GM10248 (cell line): ENCODE measurements around the gene CENPS.

Source experiments
- CTCF ChIA-PET: fragments of 300-600 bp; sonication (Branson Sonifier 250); formaldehyde crosslinking; extraction: SDS; loops from one replicate; lab custom pipeline; 2021; ENCODE audit warnings: antibody characterized with exemption; lab: Yijun Ruan, JAX
- POLR2A ChIA-PET: fragments of 350-650 bp; sonication (Branson Sonifier 250); formaldehyde crosslinking; extraction: SDS; loops from one replicate; lab custom pipeline; 2020; ENCODE audit warnings: antibody characterized with exemption; lab: Yijun Ruan, JAX
- DNase-seq: peaks from one replicate; pipeline ENCODE4 v3.0.0; 2012; ENCODE audit errors: extremely low spot score
- TF ChIP-seq, protein P1 (sequence below): IDR thresholded peaks from 2 replicates; pipeline ENCODE4 v1.5.1; 2012; ENCODE audit warnings: mild to moderate bottlenecking, low read depth; ENCODE audit errors: extremely low read depth, missing control alignments, control extremely low read depth

CENPS gene

DNA sequence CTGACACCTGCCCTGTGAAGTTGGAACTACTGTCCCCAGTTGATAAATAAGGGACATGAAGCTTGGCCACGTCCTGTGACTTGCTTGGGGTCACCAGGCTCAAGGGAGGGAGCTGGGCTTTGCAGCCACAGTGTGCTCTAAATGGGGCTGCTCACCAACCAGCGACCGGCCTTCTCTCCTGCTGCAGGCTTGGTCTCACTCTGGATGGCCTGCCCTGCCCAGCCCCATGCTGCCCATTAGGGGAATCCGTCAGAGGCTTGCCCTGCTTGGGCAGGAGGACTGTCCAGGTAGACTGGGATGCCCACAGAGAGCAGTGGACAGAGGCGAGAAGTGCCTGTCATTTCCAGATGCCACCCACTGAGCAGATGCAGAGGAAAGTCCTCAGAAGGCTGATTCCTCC lies 1.2 kb upstream of the CENPS start:
- ChIA-PET CTCF (interaction anchor here (0.7 to 7.3 kb wide), 21 partner anchors 9 to 802 kb away, joined by 3 to 147 read pairs (median 7); partner anchors contain the start of genes EXOSC10 and PGD), POLR2A (no interaction called here)
- TF ChIP-seq, protein P1, sequence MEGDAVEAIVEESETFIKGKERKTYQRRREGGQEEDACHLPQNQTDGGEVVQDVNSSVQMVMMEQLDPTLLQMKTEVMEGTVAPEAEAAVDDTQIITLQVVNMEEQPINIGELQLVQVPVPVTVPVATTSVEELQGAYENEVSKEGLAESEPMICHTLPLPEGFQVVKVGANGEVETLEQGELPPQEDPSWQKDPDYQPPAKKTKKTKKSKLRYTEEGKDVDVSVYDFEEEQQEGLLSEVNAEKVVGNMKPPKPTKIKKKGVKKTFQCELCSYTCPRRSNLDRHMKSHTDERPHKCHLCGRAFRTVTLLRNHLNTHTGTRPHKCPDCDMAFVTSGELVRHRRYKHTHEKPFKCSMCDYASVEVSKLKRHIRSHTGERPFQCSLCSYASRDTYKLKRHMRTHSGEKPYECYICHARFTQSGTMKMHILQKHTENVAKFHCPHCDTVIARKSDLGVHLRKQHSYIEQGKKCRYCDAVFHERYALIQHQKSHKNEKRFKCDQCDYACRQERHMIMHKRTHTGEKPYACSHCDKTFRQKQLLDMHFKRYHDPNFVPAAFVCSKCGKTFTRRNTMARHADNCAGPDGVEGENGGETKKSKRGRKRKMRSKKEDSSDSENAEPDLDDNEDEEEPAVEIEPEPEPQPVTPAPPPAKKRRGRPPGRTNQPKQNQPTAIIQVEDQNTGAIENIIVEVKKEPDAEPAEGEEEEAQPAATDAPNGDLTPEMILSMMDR = no peak
- no peak for DNase-seq

DNA sequence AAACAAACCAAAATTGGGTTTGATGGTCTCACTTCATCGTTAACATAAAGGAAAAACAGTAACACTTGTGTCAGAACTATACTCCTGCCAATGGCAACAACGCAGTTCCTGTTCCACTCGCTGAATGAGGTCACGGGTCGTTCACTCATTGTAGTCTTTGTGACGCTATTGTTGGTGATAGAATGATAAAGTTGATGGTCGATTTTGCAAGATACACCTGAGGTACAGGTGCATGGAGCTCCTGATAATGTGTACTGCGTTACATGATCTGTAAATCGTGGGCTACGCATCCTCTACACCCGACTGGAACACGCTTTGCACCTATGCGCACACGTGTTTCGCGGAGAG lies 391 bp upstream of the CENPS start:
- ChIA-PET POLR2A (interaction anchor here (0.6 to 0.9 kb wide), 2 partner anchors 42 to 64 kb away, joined by 4 to 5 read pairs; no protein-coding TSS in a partner anchor), CTCF (interaction anchor here (0.7 to 7.3 kb wide), 44 partner anchors 9 to 840 kb away, joined by 3 to 147 read pairs (median 4); partner anchors contain the start of genes CORT, EXOSC10, LZIC and NMNAT1)
- TF ChIP-seq, protein P1 = no peak
- DNase-seq = no peak

DNA sequence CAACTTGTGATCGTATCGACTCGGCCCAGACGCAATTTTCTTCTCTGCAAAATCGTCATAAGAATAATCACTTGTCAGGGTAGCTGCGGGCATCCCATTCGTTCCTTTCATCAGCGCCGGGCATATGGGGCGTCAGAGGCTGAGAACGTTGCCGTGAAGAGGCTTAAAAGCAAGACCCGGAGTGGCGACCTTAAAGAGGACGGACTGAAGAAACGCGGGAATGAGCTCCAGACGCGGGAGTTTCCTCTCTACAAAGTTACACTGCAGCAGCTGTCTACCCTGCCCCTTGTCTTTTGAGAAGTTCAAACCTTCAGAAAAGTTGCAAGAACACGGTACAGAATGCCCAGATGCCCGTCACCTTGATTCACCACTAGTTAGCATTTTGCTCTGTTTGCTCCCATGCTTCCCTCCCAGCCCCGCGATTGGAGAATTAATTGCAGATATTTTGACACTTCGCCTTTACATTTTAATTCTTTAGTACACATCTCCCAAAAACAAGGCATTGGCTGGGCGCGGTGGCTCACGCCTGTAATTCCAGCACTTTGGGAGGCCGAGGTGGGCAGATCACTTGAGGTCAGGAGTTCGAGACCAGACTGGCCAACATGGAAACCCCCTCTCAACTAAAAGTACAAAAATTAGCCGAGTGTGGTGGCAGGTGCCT lies 967 bp downstream of the CENPS start:
- no peak for DNase-seq

DNA sequence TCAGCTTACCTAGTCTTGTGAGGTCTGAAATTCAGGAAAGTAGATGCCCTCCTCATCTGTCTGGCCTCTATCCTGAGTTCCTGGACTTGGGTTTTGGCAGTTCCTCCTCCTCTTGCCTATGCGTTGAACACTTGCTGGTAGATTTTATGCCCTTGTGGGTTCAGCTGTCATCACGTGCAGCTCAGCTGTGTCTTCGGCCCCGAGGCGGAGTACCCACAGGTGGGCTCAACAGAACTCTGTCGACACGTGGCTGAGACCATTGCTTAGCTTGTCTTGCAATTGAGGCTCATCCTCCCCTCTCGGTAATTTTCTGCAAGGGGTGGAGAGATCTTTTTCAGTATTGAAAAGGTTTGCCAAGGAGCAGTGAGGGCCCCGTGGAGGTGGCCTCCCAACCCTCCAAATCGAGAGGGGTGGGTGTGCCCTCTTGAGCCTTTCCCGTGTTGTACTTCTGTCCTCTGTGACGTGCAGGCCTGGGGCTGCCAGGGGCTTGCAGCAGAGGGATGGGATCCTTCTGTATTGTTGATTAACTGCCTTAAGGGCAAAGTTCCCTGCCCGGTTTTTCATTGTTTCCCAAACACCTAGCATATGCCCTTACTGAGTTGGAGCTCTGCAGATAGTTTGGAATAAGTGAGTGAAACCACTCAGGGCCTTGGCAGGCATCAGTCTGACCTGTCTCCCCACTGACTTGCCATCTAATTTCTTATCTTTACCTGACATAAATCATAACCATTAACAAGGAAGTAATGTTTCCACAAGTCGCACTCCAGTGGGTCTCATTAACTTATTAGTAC lies 2.9 kb downstream of the CENPS start:
- no peak for DNase-seq
- ChIA-PET CTCF (interaction anchor here (0.9 to 7.3 kb wide), 5 partner anchors 52 to 558 kb away, joined by 3 to 147 read pairs (median 4); no protein-coding TSS in a partner anchor), POLR2A (no interaction called here)
- TF ChIP-seq, protein P1 = no peak

More for the DNA sequence above, 967 bp downstream of the CENPS start:
- TF ChIP-seq, protein P1 = no peak
- ChIA-PET POLR2A (no interaction called here), CTCF (interaction anchor here (0.7 to 7.3 kb wide), 20 partner anchors 12 to 841 kb away, joined by 3 to 147 read pairs (median 4); partner anchors contain the start of genes CORT and PGD)

DNA sequence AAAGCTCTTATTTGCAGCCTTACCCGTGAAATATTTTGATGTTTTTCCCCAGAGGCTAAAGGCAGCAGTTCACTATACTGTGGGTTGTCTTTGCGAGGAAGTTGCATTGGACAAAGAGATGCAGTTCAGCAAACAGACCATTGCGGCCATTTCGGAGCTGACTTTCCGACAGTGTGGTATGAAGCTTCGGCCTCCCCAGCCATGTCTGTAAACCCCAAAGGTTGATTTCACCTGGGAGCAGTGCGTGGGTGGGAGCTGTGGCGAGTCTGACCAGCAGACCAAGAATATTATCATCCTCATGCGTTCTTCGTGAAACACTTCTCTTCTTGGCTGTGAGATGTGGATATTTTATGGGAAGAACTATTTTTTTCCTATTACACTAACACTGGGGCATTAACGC lies 3.6 kb downstream of the CENPS start:
- TF ChIP-seq, protein P1 = no peak
- CTCF ChIA-PET = interaction anchor here (0.9 to 7.3 kb wide), 5 partner anchors 51 to 559 kb away, joined by 3 to 147 read pairs (median 4); no protein-coding TSS in a partner anchor
- POLR2A ChIA-PET = no interaction called here
- DNase-seq = no peak

DNA sequence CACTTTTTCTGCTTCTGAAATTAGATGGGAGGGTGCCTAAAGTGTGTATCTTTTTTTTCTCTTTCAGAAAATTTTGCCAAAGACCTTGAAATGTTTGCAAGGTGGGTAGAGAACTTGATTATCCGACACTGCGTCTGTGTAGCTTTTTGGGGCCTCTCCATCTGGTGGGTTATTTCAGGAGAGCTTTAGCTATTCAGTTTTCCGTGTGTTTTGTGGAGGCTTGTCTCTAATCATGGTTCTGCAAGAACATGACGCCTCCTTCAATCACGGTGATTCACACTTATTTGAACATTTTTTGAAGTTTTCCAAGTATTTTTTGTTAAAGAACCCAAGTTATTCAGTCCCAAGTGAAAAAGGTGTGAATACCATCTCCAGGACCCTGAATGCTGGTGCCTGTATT lies 4.4 kb downstream of the CENPS start:
- CTCF ChIA-PET = interaction anchor here (1.3 to 7.3 kb wide), 6 partner anchors 9 to 508 kb away, joined by 3 to 147 read pairs (median 4); no protein-coding TSS in a partner anchor
- DNase-seq = no peak
- TF ChIP-seq, protein P1 = no peak
- POLR2A ChIA-PET = interaction anchor here (0.5 kb wide), 1 partner anchor 1124 kb away, joined by 4 read pairs; no protein-coding TSS in a partner anchor
